HG03175 (cell line): ENCODE measurements around the gene ABI2.
"Not testable (repeated sequence)": the region's sequence is repeated elsewhere in the genome, so short reads cannot be mapped to it uniquely, and the experiment has no call there.

Experiments
- ATAC-seq: cut with Tn5 transposase; IDR thresholded peaks from one replicate; pipeline ENCODE4 v1.9.1; 2021; ENCODE audit warnings: mild to moderate bottlenecking, moderate library complexity; ENCODE audit not compliant: unreplicated experiment

ABI2 gene

DNA sequence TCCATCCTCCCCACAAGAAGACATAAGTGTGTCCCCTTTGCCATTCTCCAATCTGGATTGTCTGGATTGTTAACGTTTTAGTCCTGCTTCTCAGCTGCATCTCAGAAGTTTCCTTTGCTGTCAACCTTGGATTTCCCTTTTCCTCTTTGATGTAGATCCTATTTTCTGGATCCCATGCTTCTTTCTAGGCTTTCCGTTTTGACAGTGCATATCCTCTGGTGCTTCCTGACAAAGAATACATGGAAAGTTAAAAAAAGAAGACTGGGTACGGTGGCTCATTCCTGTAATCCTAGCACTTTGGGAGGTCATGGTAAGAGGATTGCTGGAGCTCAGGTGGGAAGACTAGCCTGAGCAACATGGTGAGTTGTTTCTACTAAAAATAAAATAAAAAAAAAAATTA, 26.8 kb downstream of the ABI2 start:
- ATAC-seq = no peak

DNA sequence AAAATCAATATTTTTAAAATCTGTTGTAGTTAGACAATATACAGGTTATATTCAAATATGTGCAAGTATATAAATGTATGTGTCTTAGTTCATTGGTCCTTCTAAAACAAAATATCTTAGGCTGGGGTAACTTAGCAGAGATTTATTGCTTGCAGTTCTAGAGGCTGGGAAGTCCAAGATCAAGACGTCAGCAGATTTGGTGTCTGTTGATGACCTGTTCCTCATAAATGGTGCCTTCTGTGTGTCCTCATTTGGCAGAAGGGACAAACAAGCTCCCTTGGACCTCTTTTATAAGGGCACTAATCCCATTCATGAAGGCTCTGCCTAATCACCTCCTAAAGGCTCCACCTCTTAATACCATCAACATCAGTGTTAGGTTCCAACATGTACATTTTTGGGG, 31.3 kb downstream of the ABI2 start:
- no peak for ATAC-seq

DNA sequence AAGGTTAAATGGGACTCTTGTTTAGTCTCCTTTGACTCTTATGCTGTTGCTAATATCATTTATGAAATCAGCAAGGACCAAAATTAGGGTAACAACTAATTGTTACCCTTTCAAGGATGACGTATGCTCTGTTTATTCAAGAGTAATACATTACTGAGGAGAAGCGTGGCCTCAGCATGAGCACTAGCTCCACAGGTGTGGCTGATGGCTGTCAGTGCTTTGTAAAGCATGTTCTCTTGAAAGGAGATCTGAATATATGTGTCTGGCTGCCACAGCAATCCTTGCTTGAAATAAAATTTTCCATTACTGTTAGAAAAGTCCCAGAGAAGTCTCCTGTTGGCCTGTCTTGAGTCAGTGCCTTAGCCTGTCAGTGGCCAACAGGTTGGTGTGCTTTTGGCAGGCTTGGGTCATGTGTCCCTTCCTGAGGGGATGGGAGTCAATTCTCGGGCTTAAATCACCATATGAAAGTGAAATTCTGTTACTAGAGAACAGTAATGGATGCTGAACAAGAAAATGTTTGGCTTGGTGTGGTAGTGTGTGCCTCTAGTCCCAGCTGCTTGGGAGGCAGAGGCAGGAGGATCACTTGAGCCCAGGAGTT, 32.7 kb downstream of the ABI2 start:
- no peak for ATAC-seq

GRCh38 chr2:203361495-203361894, 33.3 kb downstream of the ABI2 start:
- ATAC-seq = no peak

DNA sequence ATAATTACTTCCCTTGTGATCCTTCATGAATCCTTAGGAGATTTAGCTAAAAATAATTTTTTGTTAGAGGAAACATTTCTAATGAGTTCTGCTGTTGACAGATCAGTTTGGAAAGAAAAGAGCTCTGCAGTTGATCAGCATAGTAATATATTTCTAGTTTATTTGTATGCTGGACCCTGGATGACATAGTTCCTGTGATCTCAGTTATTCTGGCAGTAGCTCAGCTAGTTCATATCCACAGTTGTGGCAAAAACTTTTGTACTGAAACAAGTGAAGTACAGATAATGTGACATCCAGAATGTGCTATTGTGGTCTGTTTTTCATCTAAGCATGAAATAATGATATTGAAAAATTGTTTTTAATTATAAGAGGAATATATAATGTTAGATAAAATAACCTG, 33.7 kb downstream of the ABI2 start:
- ATAC-seq = no peak

- no peak for ATAC-seq
These were observed 38.7 kb downstream of the ABI2 start for GRCh38 chr2:203366639-203367466.

DNA sequence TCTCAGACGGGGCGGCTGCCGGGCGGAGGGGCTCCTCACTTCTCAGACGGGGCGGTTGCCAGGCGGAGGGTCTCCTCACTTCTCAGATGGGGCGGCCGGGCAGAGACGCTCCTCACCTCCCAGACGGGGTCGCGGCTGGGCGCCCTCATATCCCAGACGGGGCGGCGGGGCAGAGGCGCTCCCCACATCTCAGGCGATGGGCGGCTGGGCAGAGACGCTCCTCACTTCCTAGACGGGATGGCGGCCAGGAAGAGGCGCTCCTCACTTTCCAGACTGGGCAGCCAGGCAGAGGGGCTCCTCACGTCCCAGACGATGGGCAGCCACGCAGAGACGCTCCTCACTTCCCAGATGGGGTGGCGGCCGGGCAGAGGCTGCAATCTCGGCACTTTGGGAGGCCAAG, 44.5 kb downstream of the ABI2 start:
- not testable (repeated sequence) for ATAC-seq

DNA sequence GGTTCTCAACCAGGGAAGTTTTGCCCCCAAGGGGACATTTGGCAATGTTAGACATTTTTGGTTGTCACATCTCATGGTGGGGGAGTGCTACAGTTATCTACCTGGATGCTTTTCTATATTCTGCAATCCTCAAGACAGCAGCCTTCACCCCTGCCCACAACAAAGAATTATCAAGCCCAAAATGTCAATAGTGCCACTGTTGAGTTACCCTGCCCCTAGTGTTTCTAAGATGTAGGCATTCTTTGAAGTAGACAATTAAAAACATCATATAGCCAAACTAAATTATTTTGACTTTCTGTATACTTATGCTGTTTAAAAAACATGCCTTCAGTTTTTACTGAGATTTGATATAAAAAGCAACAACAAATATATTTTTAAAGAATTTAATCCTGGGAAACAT, 48.0 kb downstream of the ABI2 start:
- ATAC-seq = no peak

DNA sequence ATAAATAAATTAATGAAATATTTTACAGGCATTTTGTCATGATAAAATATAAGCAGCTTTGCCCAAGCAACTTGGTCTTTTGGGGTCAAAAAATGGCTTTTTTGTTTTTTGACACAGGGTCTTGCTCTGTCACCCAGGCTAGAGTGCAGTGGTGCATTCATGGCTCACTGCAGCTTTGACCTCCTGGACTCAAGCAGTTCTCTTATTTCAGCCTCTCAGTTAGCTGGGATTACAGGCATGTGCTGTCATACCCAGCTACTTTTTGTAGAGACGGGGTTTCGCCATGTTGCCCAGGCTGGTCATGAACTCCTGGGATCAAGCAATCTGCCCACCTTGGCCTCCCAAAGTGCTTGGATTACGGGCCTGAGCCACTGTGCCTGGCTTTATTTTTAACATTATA, 51.0 kb downstream of the ABI2 start:
- no peak for ATAC-seq

DNA sequence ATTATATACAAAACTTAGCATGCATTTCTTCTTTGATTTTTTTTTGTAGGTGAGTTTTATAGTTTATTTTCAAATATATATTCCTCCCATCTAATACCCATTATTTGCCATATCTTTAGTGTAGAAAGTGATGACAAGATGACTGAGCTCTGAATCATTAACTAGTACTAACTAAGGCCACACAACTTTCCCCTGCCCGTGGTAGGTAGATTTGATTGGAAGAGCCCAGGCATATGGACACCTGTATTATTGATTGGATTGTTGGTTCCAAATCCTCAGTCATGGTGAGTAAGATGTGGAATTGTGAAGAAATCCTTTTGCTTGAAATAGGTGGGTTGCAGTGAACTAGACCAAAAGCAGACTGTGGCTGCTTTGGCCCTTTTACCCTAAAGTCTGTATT, 54.8 kb downstream of the ABI2 start:
- ATAC-seq = no peak

DNA sequence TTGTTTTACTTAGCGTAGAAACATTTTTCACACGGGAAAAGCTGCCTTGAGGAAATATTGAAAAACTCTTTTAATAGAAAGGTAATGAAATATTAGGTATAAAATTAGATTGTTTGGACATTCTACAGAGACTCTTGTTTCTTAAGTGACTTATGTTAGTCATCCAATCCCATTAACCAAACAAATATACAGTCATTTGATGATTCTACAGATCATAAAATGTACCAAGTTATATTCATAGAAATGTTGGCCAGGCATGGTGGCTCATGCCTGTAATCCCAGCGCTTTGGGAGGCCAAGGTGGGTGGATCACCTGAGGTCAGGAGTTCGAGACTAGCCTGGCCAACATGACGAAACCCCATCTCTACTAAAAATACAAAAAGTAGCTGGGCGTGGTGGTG, 60.0 kb downstream of the ABI2 start:
- not testable (repeated sequence) for ATAC-seq

- no peak for ATAC-seq
These were observed 66.5 kb downstream of the ABI2 start for GRCh38 chr2:203394519-203395227.

GRCh38 chr2:203395858-203396257, 67.7 kb downstream of the ABI2 start:
- no peak for ATAC-seq

DNA sequence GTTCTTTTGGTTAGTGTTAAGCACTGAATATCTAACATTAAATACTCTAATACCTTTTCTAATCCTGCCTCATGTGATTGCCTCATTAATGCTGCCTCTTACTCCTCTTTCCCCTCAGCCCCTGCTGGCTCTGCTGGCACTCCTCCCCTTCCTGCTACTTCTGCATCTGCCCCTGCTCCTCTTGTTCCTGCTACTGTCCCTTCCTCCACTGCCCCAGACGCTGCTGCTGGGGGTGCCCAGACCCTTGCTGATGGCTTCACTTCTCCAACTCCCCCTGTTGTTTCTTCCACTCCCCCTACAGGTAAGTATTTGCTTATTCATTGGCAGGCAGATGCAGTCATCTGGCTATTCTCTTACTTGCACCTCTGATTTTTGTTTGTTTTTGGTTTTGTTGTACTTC, 68.5 kb downstream of the ABI2 start:
- no peak for ATAC-seq

DNA sequence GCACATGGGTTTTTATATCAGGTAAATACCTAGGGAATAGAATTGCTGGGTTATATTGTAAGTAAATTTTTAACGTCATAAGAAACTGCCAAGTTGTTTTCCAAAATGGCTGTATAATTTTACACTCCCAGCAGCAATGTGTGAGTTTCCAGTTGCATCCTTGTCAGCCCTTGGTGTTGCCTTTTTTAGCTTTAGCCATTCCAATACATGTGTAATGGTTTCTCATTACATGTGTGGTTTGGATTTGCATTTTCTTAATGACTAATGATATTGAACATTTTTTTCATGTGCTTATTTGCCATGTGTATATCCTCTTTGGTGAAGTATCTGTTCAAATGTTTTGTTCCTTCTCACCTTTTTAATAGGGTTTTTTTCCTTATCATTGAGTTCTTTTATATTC, 70.8 kb downstream of the ABI2 start:
- ATAC-seq = no peak

DNA sequence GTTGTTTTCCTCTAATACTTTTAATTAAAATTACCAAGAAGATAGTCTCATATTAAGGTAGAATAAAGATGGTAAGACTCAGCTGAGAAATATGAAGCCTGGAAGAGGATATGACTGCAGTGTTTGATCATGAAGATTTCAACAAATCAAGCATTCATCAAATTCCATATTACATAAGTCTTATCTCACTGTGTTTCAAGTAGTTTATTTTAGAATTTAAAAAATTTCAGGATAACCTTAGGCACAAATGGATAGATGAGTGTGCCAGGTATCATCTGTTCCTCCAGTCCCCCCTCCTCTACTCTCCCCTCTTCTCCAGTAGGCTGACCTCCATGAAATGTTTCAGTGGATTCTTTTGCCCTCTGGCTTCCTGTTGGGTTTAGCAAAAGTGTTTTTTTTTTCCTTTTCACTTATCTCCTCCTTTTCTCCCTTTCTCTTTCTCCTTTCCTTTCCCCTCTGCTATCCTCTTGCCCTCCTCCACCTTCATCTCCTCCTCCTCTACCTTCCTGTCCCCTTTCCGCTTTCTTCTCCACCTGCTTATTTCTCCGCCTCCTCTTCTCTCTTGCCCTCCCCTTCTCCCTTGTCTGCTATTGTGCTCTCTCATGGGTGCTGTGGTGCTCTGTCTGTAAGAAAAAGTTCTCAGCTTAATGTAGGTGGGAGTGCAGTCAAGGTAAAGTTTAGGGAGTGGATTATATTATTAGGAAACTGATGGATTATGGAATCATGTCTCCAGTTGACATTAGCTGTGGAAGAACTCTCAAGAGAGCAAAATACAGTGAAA, 72.8 kb downstream of the ABI2 start:
- no peak for ATAC-seq

- no peak for ATAC-seq
These were observed 76.8 kb downstream of the ABI2 start for GRCh38 chr2:203404996-203405395.

GRCh38 chr2:203407496-203407895, 79.3 kb downstream of the ABI2 start:
- ATAC-seq = no peak

DNA sequence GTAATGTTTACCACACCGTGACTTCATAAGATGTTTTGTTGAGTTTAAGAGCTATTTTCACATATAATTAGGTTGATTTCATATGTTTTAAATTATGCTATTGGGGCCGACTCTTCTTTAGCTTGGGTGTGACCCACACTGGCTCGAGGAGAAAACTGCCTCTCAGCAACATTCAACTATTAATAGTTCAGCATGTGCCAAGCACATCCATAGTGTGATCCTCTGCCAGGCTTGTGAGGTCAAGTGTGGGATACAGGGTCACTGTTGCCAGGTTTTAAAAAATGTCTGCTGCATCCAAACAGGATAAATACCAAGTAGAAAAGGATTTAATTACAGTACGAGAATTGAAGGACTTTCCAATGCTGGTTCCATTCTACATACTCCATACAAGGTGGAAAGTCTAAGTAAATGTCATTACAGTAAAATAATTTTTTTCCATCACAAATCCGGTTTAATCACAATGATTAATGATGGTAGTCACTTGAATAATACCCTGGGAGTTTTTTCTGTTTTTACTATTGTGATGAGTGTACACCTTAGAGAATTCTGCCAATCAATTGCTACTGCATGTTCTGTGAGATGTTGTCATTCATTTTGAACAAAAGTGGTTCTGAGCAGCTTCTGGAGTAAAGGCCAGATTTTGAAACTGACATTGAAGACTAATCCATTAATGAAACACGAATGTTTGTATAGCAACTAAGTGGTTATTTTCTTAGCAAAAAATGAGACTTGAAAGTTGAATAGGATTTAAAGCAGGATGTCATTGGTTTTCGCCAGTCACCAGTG, 84.5 kb downstream of the ABI2 start:
- ATAC-seq = peak; percentile 55

GRCh38 chr2:203413796-203414195, 85.6 kb downstream of the ABI2 start:
- no peak for ATAC-seq

DNA sequence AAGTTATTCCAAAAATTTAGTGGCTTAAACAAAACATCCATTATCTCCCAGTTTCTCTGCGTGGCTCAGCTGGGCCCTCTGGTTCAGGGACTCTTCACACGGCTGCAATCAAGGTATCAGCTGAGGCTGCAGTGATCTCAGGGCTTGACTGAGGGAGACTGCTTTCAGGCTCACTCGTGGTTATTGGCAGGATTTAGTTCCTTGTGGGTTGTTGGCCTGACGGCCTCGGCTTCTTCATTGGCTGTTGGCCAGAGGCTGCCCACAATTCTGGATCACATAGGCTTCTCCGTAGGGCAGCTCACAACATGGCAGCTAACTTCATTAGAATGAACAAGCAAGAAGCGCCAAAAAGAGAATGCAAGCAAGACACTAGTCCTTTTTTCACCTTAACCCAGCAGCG, 90.1 kb downstream of the ABI2 start:
- no peak for ATAC-seq
